ENCODE measurements around the gene KRTAP4-8. TPM values are rescaled to one million over a fixed set of nuclear protein-coding genes. Genes with fewer than 3 reads are reported as not detected.
"Not testable (repeated sequence)": the region's sequence is repeated elsewhere in the genome, so short reads cannot be mapped to it uniquely, and the experiment has no call there.

Gene KRTAP4-8
- total RNA-seq, 1 experiment from 2014 or later = not detected

- DNase-seq; H3K9me3 ChIP-seq (replicated peaks); H3K4me3 ChIP-seq: not testable (repeated sequence)
These were observed 22.1 kb upstream of the KRTAP4-8 start for GRCh38 chr17:41119696-41120690.

GRCh38 chr17:41118721-41119120, 20.8 kb upstream of the KRTAP4-8 start:
- DNase-seq = no peak

More at GRCh38 chr17:41119696-41120690, 22.1 kb upstream of the KRTAP4-8 start:
- H3K4me1 ChIP-seq, H3K36me3 ChIP-seq, H3K27me3 ChIP-seq, H3K27ac ChIP-seq: not testable (repeated sequence)

GRCh38 chr17:41117846-41118386, 20.0 kb upstream of the KRTAP4-8 start, which contains the start of gene KRTAP4-11:
TSS of gene KRTAP4-11 (minus strand) at chr17:41118373. CDS start at chr17:41118315, 58 bp downstream.
- not testable (repeated sequence) for H3K4me1 ChIP-seq; H3K4me3 ChIP-seq; H3K27me3 ChIP-seq; H3K36me3 ChIP-seq; H3K9me3 ChIP-seq (replicated peaks); H3K27ac ChIP-seq
- peak; percentile 42 to 50 for DNase-seq

More at GRCh38 chr17:41118721-41119120, 20.8 kb upstream of the KRTAP4-8 start:
- Histone ChIP-seq H3K9me3 (replicated peaks) (peaks cover 4% of the 10 kb centered on the region), H3K27ac (no peak overlapping the region), H3K4me1 (no peaks in the 10 kb centered on the region), H3K36me3 (no peaks in the 10 kb centered on the region), H3K27me3 (no peaks in the 10 kb centered on the region), H3K4me3 (no peak overlapping the region)

- H3K27me3 ChIP-seq = no peaks in the 10 kb centered on the region
These were observed 18.4 kb upstream of the KRTAP4-8 start for GRCh38 chr17:41116297-41116696.

GRCh38 chr17:41111151-41111885, 13.4 kb upstream of the KRTAP4-8 start:
- H3K4me3 ChIP-seq = no peak overlapping the region
- no peak overlapping the region for H3K27ac ChIP-seq
- no peaks in the 10 kb centered on the region for H3K27me3 ChIP-seq
- H3K36me3 ChIP-seq = no peaks in the 10 kb centered on the region
- DNase-seq = no peak
- H3K4me1 ChIP-seq = no peaks in the 10 kb centered on the region
- peaks cover 15% of the 10 kb centered on the region for H3K9me3 ChIP-seq (replicated peaks)

More at GRCh38 chr17:41116297-41116696, 18.4 kb upstream of the KRTAP4-8 start:
- H3K9me3 ChIP-seq (replicated peaks) = peaks cover 5% of the 10 kb centered on the region
- no peaks in the 10 kb centered on the region for H3K36me3 ChIP-seq
- H3K4me1 ChIP-seq = no peaks in the 10 kb centered on the region
- no peak for DNase-seq
- no peak overlapping the region for H3K27ac ChIP-seq
- H3K4me3 ChIP-seq = no peak overlapping the region

GRCh38 chr17:41108728-41109386, 10.9 kb upstream of the KRTAP4-8 start:
- not testable (repeated sequence) for H3K27me3 ChIP-seq, DNase-seq, H3K4me3 ChIP-seq, H3K36me3 ChIP-seq, H3K27ac ChIP-seq, H3K4me1 ChIP-seq
- peaks cover 17% of the 10 kb centered on the region for H3K9me3 ChIP-seq (replicated peaks)

GRCh38 chr17:41107941-41108450, 10.1 kb upstream of the KRTAP4-8 start:
- Histone ChIP-seq H3K4me1 (no peaks in the 10 kb centered on the region), H3K4me3 (no peak overlapping the region)
- no peak for DNase-seq

GRCh38 chr17:41105347-41105746, 7.4 kb upstream of the KRTAP4-8 start, which contains the start of gene KRTAP4-9:
TSS of gene KRTAP4-9 (plus strand) at chr17:41105389. CDS start at chr17:41105389, 0 bp downstream.
- H3K4me3 ChIP-seq; H3K27me3 ChIP-seq; H3K9me3 ChIP-seq (replicated peaks); H3K36me3 ChIP-seq; H3K4me1 ChIP-seq: not testable (repeated sequence)
- H3K27ac ChIP-seq = peak within 1 kb of the TSS; percentile 31; the same call in 1 of the 2 replicates
- DNase-seq = peak; percentile 64 to 72

More at GRCh38 chr17:41107941-41108450, 10.1 kb upstream of the KRTAP4-8 start:
- peaks cover 15% of the 10 kb centered on the region for H3K9me3 ChIP-seq (replicated peaks)
- no peaks in the 10 kb centered on the region for H3K27me3 ChIP-seq
- H3K27ac ChIP-seq = no peak overlapping the region
- no peaks in the 10 kb centered on the region for H3K36me3 ChIP-seq

- not testable (repeated sequence) for H3K27ac ChIP-seq; DNase-seq; H3K36me3 ChIP-seq; H3K4me1 ChIP-seq; H3K27me3 ChIP-seq; H3K9me3 ChIP-seq (replicated peaks); H3K4me3 ChIP-seq
These were observed 6.6 kb upstream of the KRTAP4-8 start for GRCh38 chr17:41104386-41105038.

- H3K27ac ChIP-seq = no peak overlapping the region
- H3K9me3 ChIP-seq (replicated peaks) = 0 out of 2 replicates have a peak, but pooled peaks cover 3% of the 10 kb centered on the region
These were observed 6.0 kb upstream of the KRTAP4-8 start for GRCh38 chr17:41103896-41104295.

GRCh38 chr17:41101586-41102259, 3.8 kb upstream of the KRTAP4-8 start, which contains the start of gene KRTAP4-16:
TSS of gene KRTAP4-16 (minus strand) at chr17:41102209. CDS start at chr17:41102209, 0 bp downstream.
- Histone ChIP-seq H3K4me1 (0 out of 2 replicates have a peak, but pooled peaks cover 2% of the 10 kb centered on the region), H3K4me3 (no peak within 1 kb of the TSS), H3K9me3 (replicated peaks) (0 out of 2 replicates have a peak, but pooled peaks cover 3% of the 10 kb centered on the region), H3K36me3 (no peaks in the 10 kb centered on the region), H3K27me3 (no peaks in the 10 kb centered on the region), H3K27ac (no peak within 1 kb of the TSS)
- DNase-seq = peak; percentile 85 to 86

More at GRCh38 chr17:41103896-41104295, 6.0 kb upstream of the KRTAP4-8 start:
- Histone ChIP-seq H3K4me3 (no peak overlapping the region), H3K4me1 (0 out of 2 replicates have a peak, but pooled peaks cover 2% of the 10 kb centered on the region), H3K36me3 (no peaks in the 10 kb centered on the region), H3K27me3 (no peaks in the 10 kb centered on the region)
- no peak for DNase-seq

- not testable (repeated sequence) for DNase-seq; H3K27ac ChIP-seq; H3K4me1 ChIP-seq; H3K9me3 ChIP-seq (replicated peaks); H3K27me3 ChIP-seq; H3K4me3 ChIP-seq; H3K36me3 ChIP-seq
These were observed 1.9 kb upstream of the KRTAP4-8 start for GRCh38 chr17:41099682-41100480.
